Activated B cell treated with CpG ODN at 0.5 μM for 24 hours (primary cell): ENCODE measurements around the gene FRY. TPM values are rescaled to one million over a fixed set of nuclear protein-coding genes. Genes with fewer than 3 reads are reported as not detected.

ENCODE experiments used
- ATAC-seq: fragments of 200-7000 bp; cut with Tn5 transposase; one replicate; pipeline ENCODE4 v1.10.0; 2021; ENCODE audit warnings: low read depth, mild to moderate bottlenecking, moderate library complexity
- CTCF ChIA-PET: fragments of 350-600 bp; sonication (Branson Sonifier 250); formaldehyde crosslinking; loops from one replicate; lab custom pipeline; 2021; ENCODE audit warnings: antibody characterized with exemption; lab: Charles Lee
- POLR2A ChIA-PET: fragments of 350-600 bp; sonication (Branson Sonifier 250); formaldehyde crosslinking; loops from one replicate; lab custom pipeline; 2021; ENCODE audit warnings: antibody characterized with exemption; lab: Charles Lee
- DNase-seq: peaks from one replicate; pipeline ENCODE4 v3.0.0; 2022
- H3K27ac Mint-ChIP-seq: one replicate; pipeline ENCODE4 v1.8.0; 2020; ENCODE audit warnings: mixed read lengths
- H3K27me3 Mint-ChIP-seq: one replicate; pipeline ENCODE4 v1.8.0; 2021; ENCODE audit warnings: mixed read lengths
- H3K36me3 Mint-ChIP-seq: one replicate; pipeline ENCODE4 v1.8.0; 2021; ENCODE audit warnings: low read depth, mixed read lengths
- H3K4me1 Mint-ChIP-seq: one replicate; pipeline ENCODE4 v1.8.0; 2021; ENCODE audit warnings: mixed read lengths
- H3K4me3 Mint-ChIP-seq: one replicate; pipeline ENCODE4 v1.8.0; 2020; ENCODE audit warnings: mild to moderate bottlenecking, mixed read lengths
- H3K9me3 Mint-ChIP-seq: one replicate; pipeline ENCODE4 v1.8.0; 2020; ENCODE audit warnings: mixed read lengths
- CTCF ChIP-seq: fragments of 200-600 bp; IDR thresholded peaks from one replicate; pipeline ENCODE4 v1.8.0; 2022; ENCODE audit warnings: antibody characterized with exemption, mild to moderate bottlenecking
- intact Hi-C: fragments of 100-400 bp; cut with micrococcal nuclease; formaldehyde crosslinking; loops from one replicate; pipeline ENCODE4 v1.15.1; 2024
- total RNA-seq: library from RNA; stranded (reverse); gene quantifications from 2 replicates; pipeline ENCODE4 v1.2.3, GENCODE V29; 2022

The FRY gene
- total RNA-seq, 1 donor from 2014 or later, result 4.8 TPM

GRCh38 chr13:32347651-32348050 lies 316.1 kb downstream of the FRY start:
- H3K9me3 Mint-ChIP-seq, result no peaks in the 10 kb centered on the region
- H3K36me3 Mint-ChIP-seq, result peaks cover 16% of the 10 kb centered on the region
- DNase-seq (no peak), ATAC-seq (no peak)
- ChIA-PET CTCF (no interaction called here), POLR2A (no interaction called here)
- no peaks in the 10 kb centered on the region for H3K27me3 Mint-ChIP-seq
- no peak overlapping the region for H3K27ac Mint-ChIP-seq
- no peak overlapping the region for H3K4me3 Mint-ChIP-seq
- TF ChIP-seq CTCF, result no peak
- intact Hi-C loops, result no loop called here
- H3K4me1 Mint-ChIP-seq, result no peaks in the 10 kb centered on the region
